ENCODE results near the gene BIRC2.

BIRC2 gene

DNA sequence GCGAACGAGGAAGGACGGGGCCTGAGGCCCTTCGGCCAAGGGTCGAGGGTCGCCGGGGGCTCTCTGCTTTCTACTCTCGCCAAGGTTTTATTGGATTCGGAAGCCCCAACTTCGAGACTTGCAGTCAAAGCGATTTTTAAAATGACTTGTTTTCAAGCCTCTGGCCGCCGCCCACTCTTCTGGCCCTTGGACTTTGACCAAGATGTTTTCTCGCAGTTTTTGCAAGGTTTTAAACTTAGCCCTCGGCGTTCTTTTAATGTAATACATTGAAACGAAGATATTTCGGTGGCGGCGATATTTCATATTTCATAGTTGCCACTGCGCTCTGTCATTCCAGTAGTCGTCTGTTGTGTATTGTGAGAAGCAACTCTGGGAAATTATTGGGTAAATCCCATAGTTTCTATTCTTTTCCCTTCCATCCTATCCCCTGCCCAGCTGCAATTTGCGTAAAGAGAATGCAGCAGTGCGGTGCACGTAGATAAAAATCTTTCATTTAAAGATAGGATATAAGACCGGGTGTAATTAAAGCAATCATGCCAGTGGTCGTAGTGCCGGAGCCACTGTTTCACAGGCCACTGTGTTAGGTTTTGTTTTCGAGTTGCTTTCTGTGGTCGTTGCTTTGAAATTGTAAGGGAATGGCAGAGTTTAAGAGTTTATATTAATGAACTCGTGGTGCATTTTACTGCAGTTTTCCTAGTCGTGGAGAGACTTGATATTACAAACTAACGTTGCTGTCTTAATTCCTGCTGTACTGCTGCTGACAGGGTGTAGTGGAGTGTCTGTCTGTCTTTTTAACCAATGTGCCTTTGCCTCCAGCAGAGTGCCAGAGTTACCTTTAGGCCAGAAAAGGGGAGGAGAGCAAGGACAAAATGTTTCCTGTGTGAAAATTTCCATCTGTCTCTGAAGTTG is 702 bp downstream of the BIRC2 start:
- Histone ChIP-seq H3K4me1 (ENCODE audit: insufficient read depth, low read length, severe bottlenecking) (peaks cover 45% of the 10 kb centered on the region), H3K4me3 (ENCODE audit: low read depth, low read length, poor library complexity, severe bottlenecking) (peak overlapping the region; percentile 82), H3K9me3 (ENCODE audit: low read length) (no peaks in the 10 kb centered on the region), H3K36me3 (ENCODE audit: insufficient read depth, low read length) (peaks cover 21% of the 10 kb centered on the region), H3F3A (ENCODE audit: insufficient read depth, low read length) (no peaks in the 10 kb centered on the region; the same call in 1 of the 2 replicates), H3K9ac (ENCODE audit: low read length) (peak overlapping the region; percentile 98), H3K79me2 (ENCODE audit: insufficient read depth, low read length) (peaks cover 40% of the 10 kb centered on the region), H3K9me2 (ENCODE audit: low read depth, low read length) (no peaks in the 10 kb centered on the region), H2AFZ (ENCODE audit: low read length) (no peak overlapping the region), H4K20me1 (ENCODE audit: insufficient read depth, low read length) (no peaks in the 10 kb centered on the region), H3K4me2 (ENCODE audit: low read length) (peak overlapping the region; percentile 72), H3K27me3 (ENCODE audit: insufficient read depth, low read length) (no peaks in the 10 kb centered on the region), H3K27ac (ENCODE audit: low read depth, low read length, poor library complexity, severe bottlenecking) (peak overlapping the region; percentile 87)
- TF ChIP-seq, protein P1, sequence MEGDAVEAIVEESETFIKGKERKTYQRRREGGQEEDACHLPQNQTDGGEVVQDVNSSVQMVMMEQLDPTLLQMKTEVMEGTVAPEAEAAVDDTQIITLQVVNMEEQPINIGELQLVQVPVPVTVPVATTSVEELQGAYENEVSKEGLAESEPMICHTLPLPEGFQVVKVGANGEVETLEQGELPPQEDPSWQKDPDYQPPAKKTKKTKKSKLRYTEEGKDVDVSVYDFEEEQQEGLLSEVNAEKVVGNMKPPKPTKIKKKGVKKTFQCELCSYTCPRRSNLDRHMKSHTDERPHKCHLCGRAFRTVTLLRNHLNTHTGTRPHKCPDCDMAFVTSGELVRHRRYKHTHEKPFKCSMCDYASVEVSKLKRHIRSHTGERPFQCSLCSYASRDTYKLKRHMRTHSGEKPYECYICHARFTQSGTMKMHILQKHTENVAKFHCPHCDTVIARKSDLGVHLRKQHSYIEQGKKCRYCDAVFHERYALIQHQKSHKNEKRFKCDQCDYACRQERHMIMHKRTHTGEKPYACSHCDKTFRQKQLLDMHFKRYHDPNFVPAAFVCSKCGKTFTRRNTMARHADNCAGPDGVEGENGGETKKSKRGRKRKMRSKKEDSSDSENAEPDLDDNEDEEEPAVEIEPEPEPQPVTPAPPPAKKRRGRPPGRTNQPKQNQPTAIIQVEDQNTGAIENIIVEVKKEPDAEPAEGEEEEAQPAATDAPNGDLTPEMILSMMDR (IDR thresholded peaks at IDR 0.05; ENCODE audit: low read length): no peak
- TF ChIP-seq EZH2 (IDR thresholded peaks at IDR 0.05; ENCODE audit: borderline replicate concordance, low read length): no peak

DNA sequence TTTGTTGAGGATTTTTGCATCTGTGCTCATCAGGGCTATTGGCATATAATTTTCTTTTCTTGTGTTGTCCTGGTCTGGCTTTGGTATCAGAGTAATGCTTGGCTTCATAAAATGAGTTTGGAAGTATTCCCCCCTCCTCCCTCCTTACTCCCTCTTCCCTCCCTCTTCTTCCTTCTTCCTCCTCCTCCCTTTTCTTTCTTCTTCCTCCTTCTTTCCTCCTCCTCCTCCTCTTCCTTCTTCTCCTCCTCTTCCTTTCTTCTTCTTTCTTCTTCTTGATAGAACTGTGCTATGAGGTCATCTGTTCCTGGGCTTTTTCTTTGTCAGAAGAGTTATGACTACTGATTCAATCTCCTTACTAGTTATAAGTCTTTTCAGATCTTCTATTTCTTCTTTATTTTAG is 10.1 kb downstream of the BIRC2 start:
- Histone ChIP-seq H3K79me2 (ENCODE audit: insufficient read depth, low read length) (peaks cover 10% of the 10 kb centered on the region; the same call in 1 of the 2 replicates), H3F3A (ENCODE audit: insufficient read depth, low read length) (no peaks in the 10 kb centered on the region), H3K4me3 (ENCODE audit: low read depth, low read length, poor library complexity, severe bottlenecking) (no peak overlapping the region), H3K9ac (ENCODE audit: low read length) (no peak overlapping the region), H3K4me2 (ENCODE audit: low read length) (no peak overlapping the region), H3K9me2 (ENCODE audit: low read depth, low read length) (no peaks in the 10 kb centered on the region), H3K27ac (ENCODE audit: low read depth, low read length, poor library complexity, severe bottlenecking) (no peak overlapping the region), H3K4me1 (ENCODE audit: insufficient read depth, low read length, severe bottlenecking) (peaks cover 22% of the 10 kb centered on the region), H2AFZ (ENCODE audit: low read length) (no peak overlapping the region), H3K27me3 (ENCODE audit: insufficient read depth, low read length) (no peaks in the 10 kb centered on the region), H3K9me3 (ENCODE audit: low read length) (peaks cover 15% of the 10 kb centered on the region), H3K36me3 (ENCODE audit: insufficient read depth, low read length) (peaks cover 53% of the 10 kb centered on the region), H4K20me1 (ENCODE audit: insufficient read depth, low read length) (no peaks in the 10 kb centered on the region)
- no peak for TF ChIP-seq EZH2 (IDR thresholded peaks at IDR 0.05; ENCODE audit: borderline replicate concordance, low read length)
- TF ChIP-seq, protein P1 (IDR thresholded peaks at IDR 0.05; ENCODE audit: low read length): no peak

DNA sequence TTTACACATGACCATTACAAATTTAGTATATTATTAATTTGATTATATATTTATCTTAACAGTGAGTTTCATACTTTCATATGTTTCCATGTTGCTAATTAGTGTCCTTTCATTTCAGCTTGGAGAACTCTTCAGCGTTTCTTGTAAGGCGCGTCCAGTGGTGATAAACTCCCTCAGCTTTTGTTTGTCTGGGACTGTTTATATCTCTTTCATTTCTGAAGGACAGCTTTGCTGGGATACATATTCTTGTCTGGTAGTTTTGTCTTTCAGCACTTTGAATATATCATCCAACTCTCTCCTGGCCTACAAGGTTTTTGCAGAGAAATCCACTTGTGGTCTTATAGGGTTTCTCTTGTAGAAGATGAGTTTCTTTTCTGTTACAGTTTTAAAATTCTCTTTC is 12.4 kb downstream of the BIRC2 start:
- peaks cover 55% of the 10 kb centered on the region for H3K36me3 ChIP-seq (ENCODE audit: insufficient read depth, low read length)
- TF ChIP-seq, protein P1 (IDR thresholded peaks at IDR 0.05; ENCODE audit: low read length): no peak
- no peak for TF ChIP-seq EZH2 (IDR thresholded peaks at IDR 0.05; ENCODE audit: borderline replicate concordance, low read length)
- H2AFZ ChIP-seq (ENCODE audit: low read length): no peak overlapping the region
- peaks cover 22% of the 10 kb centered on the region for H3K4me1 ChIP-seq (ENCODE audit: insufficient read depth, low read length, severe bottlenecking)
- peaks cover 10% of the 10 kb centered on the region; the same call in 1 of the 2 replicates for H3K79me2 ChIP-seq (ENCODE audit: insufficient read depth, low read length)
- H3K27ac ChIP-seq (ENCODE audit: low read depth, low read length, poor library complexity, severe bottlenecking): no peak overlapping the region
- H3K27me3 ChIP-seq (ENCODE audit: insufficient read depth, low read length): no peaks in the 10 kb centered on the region
- peaks cover 14% of the 10 kb centered on the region for H3K9me3 ChIP-seq (ENCODE audit: low read length)
- no peaks in the 10 kb centered on the region for H3K9me2 ChIP-seq (ENCODE audit: low read depth, low read length)
- H3K9ac ChIP-seq (ENCODE audit: low read length): no peak overlapping the region
- H4K20me1 ChIP-seq (ENCODE audit: insufficient read depth, low read length): no peaks in the 10 kb centered on the region
- no peak overlapping the region for H3K4me3 ChIP-seq (ENCODE audit: low read depth, low read length, poor library complexity, severe bottlenecking)
- no peaks in the 10 kb centered on the region for H3F3A ChIP-seq (ENCODE audit: insufficient read depth, low read length)
- H3K4me2 ChIP-seq (ENCODE audit: low read length): no peak overlapping the region

Measured in OCI-LY1 (cell line).